ENCODE data around the gene NIF3L1. TPM values are rescaled to one million over a fixed set of nuclear protein-coding genes. Genes with fewer than 3 reads are reported as not detected.
A peak's percentile ranks its signal among the peaks of the same experiment; 100 is the strongest.

The NIF3L1 gene
- total and polyA plus RNA-seq, 2 of the 13 experiments (the other 11 are each of a cell fraction or from before 2014, with no cell fraction given), result 67.9 to 75.2 TPM

DNA sequence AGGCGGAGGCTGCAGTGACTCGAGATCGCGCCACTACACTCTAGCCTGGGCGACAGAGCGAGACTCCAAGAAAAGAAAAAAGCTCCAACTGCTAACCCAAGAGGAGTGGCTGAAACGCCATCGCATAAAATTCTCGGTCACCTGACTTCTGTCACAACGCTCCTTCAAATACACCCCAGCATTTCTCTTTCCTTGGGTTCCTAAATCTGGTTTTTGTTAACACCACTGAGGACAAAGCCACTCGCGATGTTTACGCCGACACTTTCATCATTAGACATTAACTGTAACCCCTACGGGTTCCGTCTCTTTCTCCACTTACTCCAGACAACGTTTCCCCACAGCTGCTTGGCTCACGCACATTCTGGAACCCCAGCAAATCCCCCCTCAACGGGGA, 25.4 kb upstream of the NIF3L1 start (continued):
- TF ChIP-seq, protein P1, sequence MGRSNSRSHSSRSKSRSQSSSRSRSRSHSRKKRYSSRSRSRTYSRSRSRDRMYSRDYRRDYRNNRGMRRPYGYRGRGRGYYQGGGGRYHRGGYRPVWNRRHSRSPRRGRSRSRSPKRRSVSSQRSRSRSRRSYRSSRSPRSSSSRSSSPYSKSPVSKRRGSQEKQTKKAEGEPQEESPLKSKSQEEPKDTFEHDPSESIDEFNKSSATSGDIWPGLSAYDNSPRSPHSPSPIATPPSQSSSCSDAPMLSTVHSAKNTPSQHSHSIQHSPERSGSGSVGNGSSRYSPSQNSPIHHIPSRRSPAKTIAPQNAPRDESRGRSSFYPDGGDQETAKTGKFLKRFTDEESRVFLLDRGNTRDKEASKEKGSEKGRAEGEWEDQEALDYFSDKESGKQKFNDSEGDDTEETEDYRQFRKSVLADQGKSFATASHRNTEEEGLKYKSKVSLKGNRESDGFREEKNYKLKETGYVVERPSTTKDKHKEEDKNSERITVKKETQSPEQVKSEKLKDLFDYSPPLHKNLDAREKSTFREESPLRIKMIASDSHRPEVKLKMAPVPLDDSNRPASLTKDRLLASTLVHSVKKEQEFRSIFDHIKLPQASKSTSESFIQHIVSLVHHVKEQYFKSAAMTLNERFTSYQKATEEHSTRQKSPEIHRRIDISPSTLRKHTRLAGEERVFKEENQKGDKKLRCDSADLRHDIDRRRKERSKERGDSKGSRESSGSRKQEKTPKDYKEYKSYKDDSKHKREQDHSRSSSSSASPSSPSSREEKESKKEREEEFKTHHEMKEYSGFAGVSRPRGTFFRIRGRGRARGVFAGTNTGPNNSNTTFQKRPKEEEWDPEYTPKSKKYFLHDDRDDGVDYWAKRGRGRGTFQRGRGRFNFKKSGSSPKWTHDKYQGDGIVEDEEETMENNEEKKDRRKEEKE (IDR thresholded peaks at IDR 0.05), result no peak
- TF ChIP-seq NFYB (CRISPR knock-in tag; IDR thresholded peaks at IDR 0.05) (no peak), ZNF136 (CRISPR knock-in tag; IDR thresholded peaks at IDR 0.05; ENCODE audit: low read depth) (no peak), ZNF235 (CRISPR knock-in tag; IDR thresholded peaks at IDR 0.05; ENCODE audit: borderline replicate concordance) (no peak), TBX2 (CRISPR knock-in tag; IDR thresholded peaks at IDR 0.05; ENCODE audit: borderline replicate concordance) (no peak), ZEB1 (IDR thresholded peaks at IDR 0.05; ENCODE audit: insufficient replicate concordance, low read depth) (no peak), RXRA (CRISPR knock-in tag; IDR thresholded peaks at IDR 0.05) (no peak), YEATS2 (CRISPR knock-in tag; IDR thresholded peaks at IDR 0.05; ENCODE audit: borderline replicate concordance) (no peak), SMARCC2 (IDR thresholded peaks at IDR 0.05) (no peak), CERS6 (CRISPR knock-in tag; IDR thresholded peaks at IDR 0.05) (no peak), LCORL (IDR thresholded peaks at IDR 0.05) (no peak), LCORL (CRISPR knock-in tag; IDR thresholded peaks at IDR 0.05) (no peak), ZUFSP (CRISPR knock-in tag; IDR thresholded peaks at IDR 0.05; ENCODE audit: borderline replicate concordance) (no peak), NFKBIZ (CRISPR knock-in tag; IDR thresholded peaks at IDR 0.05) (no peak)
- TF ChIP-seq, protein P2, sequence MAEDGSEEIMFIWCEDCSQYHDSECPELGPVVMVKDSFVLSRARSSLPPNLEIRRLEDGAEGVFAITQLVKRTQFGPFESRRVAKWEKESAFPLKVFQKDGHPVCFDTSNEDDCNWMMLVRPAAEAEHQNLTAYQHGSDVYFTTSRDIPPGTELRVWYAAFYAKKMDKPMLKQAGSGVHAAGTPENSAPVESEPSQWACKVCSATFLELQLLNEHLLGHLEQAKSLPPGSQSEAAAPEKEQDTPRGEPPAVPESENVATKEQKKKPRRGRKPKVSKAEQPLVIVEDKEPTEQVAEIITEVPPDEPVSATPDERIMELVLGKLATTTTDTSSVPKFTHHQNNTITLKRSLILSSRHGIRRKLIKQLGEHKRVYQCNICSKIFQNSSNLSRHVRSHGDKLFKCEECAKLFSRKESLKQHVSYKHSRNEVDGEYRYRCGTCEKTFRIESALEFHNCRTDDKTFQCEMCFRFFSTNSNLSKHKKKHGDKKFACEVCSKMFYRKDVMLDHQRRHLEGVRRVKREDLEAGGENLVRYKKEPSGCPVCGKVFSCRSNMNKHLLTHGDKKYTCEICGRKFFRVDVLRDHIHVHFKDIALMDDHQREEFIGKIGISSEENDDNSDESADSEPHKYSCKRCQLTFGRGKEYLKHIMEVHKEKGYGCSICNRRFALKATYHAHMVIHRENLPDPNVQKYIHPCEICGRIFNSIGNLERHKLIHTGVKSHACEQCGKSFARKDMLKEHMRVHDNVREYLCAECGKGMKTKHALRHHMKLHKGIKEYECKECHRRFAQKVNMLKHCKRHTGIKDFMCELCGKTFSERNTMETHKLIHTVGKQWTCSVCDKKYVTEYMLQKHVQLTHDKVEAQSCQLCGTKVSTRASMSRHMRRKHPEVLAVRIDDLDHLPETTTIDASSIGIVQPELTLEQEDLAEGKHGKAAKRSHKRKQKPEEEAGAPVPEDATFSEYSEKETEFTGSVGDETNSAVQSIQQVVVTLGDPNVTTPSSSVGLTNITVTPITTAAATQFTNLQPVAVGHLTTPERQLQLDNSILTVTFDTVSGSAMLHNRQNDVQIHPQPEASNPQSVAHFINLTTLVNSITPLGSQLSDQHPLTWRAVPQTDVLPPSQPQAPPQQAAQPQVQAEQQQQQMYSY (CRISPR knock-in tag; IDR thresholded peaks at IDR 0.05), result 0 out of 2 replicates have a peak, but pooled peaks have one; percentile 46
- TF ChIP-seq, protein P3, sequence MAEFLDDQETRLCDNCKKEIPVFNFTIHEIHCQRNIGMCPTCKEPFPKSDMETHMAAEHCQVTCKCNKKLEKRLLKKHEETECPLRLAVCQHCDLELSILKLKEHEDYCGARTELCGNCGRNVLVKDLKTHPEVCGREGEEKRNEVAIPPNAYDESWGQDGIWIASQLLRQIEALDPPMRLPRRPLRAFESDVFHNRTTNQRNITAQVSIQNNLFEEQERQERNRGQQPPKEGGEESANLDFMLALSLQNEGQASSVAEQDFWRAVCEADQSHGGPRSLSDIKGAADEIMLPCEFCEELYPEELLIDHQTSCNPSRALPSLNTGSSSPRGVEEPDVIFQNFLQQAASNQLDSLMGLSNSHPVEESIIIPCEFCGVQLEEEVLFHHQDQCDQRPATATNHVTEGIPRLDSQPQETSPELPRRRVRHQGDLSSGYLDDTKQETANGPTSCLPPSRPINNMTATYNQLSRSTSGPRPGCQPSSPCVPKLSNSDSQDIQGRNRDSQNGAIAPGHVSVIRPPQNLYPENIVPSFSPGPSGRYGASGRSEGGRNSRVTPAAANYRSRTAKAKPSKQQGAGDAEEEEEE (CRISPR knock-in tag; IDR thresholded peaks at IDR 0.05; ENCODE audit: borderline replicate concordance), result 0 out of 2 replicates have a peak, but pooled peaks have one; percentile 4
- TF ChIP-seq, protein P4, sequence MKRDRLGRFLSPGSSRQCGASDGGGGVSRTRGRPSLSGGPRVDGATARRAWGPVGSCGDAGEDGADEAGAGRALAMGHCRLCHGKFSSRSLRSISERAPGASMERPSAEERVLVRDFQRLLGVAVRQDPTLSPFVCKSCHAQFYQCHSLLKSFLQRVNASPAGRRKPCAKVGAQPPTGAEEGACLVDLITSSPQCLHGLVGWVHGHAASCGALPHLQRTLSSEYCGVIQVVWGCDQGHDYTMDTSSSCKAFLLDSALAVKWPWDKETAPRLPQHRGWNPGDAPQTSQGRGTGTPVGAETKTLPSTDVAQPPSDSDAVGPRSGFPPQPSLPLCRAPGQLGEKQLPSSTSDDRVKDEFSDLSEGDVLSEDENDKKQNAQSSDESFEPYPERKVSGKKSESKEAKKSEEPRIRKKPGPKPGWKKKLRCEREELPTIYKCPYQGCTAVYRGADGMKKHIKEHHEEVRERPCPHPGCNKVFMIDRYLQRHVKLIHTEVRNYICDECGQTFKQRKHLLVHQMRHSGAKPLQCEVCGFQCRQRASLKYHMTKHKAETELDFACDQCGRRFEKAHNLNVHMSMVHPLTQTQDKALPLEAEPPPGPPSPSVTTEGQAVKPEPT (CRISPR knock-in tag; IDR thresholded peaks at IDR 0.05; ENCODE audit: low read depth), result no peak
